ENCODE results near the gene DDO.

GRCh38 chr6:110342759-110343158, 72.6 kb downstream of the DDO start:
- TF ChIP-seq POLR2A (IDR thresholded peaks at IDR 0.05) (no peak), CTCF (IDR thresholded peaks at IDR 0.05) (no peak)

Measured in ovary (tissue), 3 donors.